Neural progenitor cell (in vitro differentiated cells): ENCODE results near the gene GNPAT.

Source experiments
- CTCF ChIP-seq: fragments of 200-600 bp; sonication (generic); IDR thresholded peaks from 2 replicates; pipeline ENCODE4 v1.5.1; 2017; ENCODE audit warnings: antibody characterized with exemption, mild to moderate bottlenecking
- EZH2 ChIP-seq: fragments of 200-600 bp; sonication (generic); IDR thresholded peaks from 2 replicates; pipeline ENCODE4 v1.6.1; 2017; ENCODE audit warnings: antibody characterized with exemption, mild to moderate bottlenecking, moderate library complexity
- EZH2phosphoT487 ChIP-seq: fragments of 200-600 bp; sonication (generic); IDR thresholded peaks from 2 replicates; pipeline ENCODE4 v1.6.1; 2017; ENCODE audit warnings: antibody characterized with exemption

- TF ChIP-seq CTCF (no peak), EZH2 (no peak), EZH2phosphoT487 (no peak)
These were observed 7.9 kb upstream of the GNPAT start for GRCh38 chr1:231232870-231233734.
